Fibroblast of the conjunctiva (primary cell): ENCODE data around the gene SLC38A1.
"Not testable (repeated sequence)": the region's sequence is repeated elsewhere in the genome, so short reads cannot be mapped to it uniquely, and the experiment has no call there.

Source experiments
- DNase-seq: peaks from one replicate; pipeline ENCODE4 v3.0.0-alpha.2; 2010; ENCODE audit warnings: low read depth

Gene SLC38A1

DNA sequence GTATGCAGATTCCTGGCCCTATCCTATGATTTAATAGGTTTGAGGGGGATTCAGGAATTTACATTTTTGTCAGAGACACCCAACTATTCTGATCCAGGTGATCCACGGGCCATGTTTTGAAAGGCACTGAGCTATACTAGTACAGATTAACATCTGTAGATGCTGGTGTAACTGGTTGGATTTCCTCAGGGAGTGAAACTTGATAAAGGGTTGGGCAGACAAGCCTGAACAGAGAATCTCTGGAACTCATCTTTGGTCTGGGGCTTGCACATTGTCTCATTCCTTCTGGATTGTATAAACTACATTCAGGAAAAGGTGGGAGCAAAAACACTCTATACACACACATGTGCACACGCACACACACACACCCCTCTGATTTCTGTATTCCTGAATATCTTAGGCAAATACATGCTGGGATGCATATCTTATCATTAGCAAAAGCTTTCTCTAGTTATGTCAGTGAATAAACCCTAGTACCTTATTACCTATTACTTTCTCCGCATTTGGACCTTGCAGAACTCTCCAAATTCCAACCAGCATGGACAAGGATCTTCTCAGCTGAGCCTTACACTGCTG is 104.6 kb downstream of the SLC38A1 start:
- no peak for DNase-seq

DNA sequence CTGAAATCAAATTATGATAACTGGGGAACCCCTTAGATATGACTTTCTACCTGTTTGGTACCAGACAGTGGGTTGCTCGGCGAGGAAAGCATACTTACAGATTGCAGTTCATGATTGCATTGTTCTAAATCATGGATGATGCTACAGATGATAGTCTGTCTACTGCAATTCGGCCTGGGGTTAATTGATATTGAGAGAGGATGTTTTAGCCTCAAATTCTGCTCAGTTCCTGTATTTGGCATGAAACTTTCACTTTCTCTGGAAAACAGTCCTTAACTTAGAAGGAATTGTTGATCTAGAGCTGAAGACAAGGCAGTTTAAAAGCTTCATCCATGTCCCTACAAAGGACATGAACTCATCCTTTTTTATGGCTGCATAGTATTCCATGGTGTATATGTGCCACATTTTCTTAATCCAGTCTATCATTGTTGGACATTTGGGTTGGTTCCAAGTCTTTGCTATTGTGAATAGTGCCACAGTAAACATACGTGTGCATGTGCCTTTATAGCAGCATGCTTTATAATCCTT is 106.2 kb downstream of the SLC38A1 start:
- DNase-seq: not testable (repeated sequence)

DNA sequence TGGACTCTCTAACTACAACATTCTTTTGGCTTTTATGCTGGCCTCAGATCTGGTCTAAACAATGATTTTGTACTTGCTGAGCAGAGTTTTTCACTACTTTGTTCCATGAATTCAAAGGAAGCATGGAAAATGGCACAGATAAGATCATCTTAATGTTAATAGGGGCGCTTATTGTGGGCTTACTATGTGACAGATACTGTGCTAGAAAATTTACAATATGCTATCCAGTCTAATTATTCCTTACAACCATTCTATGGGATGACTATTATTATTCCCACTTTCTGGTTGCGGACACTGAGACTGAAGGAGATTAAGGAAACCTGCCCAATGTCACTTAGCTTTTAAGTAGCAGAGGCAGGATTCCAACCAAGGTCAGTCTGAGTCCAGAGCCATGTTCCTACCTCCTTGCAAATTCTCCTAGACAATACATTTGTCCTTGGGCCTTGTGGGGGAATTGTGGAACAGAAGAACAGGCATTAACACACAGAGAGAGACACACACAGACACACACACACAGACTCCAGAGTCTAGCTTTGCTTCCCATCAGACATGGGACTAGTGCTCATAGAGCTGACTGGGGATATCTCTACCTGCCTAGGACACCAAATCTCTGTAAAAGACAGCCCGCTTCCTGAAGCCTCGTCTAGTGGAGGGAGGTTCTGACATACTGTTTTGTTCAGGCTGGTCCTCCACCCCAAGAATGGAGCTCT is 107.7 kb downstream of the SLC38A1 start:
- no peak for DNase-seq

DNA sequence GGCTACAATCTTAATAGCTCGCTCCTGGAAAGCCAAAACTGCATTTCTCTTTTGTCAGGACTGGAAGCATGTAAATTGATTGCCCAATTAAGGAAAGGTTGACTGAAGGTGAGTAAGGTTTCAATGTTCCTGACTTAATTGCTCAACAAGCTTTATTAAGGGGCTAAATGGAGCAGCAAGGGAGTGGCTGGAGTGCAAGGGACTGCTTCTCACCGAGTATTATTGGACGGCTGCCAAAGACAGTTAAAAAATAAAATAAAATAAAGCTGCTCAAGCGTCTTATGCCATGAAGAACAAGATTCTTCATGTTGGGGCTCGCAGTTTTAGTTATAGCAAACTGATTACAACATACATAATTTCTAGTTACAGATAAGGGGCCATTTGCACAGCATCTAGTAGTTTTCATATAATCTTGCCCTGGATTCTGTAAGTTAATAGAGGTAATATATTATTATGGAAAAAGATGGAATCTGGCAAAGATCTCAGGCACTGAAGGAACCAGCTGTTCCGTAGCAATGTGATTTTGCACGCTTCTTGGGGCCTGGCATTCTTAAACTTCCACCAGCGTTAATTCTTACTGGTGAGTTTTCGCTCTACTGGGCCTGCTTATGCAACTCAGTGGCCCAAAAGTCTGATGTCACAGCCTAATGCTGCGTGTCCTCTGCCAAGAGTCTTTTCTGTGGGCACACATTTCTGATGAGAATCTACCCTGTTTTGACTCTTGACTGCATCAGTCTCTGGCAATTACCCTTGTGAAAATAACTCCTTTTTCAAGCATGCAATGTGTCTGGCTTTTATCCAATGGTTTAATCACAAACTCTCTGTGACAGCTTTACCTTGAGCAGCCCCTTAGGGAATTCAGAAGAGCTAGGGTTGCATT is 108.5 kb downstream of the SLC38A1 start:
- DNase-seq: peak; percentile 13

DNA sequence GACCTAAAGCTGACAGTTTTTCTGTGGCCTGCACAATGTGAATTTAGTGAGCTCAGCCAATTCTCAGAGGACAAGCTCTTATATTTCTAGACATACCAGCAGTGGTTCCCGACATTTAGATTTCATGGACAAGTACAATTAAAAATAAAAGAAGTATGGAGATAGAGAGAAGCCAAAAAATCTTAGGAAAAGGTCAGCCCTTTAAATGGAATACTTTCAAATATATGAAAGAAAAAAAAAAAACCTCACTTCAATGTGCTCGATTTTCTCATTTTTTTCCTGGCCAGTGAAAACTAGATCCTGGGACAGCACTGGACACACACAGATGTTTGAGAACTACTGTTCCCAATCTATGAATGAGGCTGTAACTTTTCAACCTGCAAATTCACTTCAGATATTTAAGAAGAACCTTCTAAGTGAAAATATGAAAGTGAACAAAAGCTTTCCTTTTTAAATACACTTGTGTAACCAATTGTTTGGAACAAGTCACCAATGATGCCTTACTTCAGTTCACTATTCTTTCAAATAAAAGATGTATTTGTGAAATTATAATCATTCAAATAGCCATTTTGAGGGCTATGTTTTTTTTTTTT is 109.4 kb downstream of the SLC38A1 start:
- no peak for DNase-seq

DNA sequence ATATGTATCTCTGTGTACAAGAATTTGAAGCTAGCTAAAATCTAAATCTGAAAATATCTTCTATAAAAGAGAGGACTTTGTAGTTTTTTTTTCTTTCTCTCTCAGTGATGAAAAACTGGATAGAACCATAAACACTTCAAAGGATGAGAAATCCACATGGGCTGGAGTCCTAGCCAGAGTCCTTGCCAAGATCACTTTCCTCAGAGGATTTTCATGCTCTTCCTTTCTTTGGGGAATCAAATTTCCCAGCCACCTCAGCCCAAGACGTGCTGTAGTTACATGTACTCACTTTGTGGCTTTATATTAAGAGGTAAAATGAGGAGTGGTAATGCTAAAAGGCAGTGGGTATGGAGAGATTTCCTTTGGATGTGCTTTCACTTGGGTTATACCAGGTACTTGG is 110.3 kb downstream of the SLC38A1 start:
- no peak for DNase-seq

DNA sequence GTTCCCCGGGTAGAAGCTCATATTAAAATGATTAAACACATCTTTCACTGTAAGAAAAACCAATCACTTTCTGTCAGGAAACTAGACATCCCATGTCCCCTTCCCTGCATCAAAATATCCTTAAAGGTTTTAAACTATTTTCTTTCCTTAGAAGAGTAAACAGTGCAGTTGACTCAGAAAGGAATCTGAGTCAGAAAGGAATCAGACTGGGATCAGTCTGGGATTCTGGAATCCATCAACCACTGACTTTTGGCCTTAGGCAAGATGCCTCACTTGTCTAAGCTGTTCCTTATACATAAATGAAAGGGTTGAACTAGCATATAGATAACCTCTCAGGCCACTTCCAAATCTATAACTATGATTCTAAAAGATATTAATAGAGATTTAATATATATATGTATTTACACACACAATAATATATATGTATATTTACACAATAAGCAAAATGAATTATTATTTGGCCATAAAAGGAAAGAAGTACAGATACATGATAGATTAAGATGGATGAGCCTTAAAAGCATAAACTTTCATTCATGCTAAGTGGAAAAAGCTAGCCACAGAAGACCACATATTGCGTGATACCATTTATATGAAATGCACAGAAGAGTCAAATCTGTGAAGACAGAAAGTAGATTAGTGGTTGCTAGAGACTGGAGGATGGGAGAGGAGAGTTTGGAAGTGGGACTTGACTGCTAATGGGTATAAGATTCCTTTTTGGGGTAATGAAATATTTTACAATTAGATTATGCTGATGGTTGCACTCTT is 114.4 kb downstream of the SLC38A1 start:
- no peak for DNase-seq

DNA sequence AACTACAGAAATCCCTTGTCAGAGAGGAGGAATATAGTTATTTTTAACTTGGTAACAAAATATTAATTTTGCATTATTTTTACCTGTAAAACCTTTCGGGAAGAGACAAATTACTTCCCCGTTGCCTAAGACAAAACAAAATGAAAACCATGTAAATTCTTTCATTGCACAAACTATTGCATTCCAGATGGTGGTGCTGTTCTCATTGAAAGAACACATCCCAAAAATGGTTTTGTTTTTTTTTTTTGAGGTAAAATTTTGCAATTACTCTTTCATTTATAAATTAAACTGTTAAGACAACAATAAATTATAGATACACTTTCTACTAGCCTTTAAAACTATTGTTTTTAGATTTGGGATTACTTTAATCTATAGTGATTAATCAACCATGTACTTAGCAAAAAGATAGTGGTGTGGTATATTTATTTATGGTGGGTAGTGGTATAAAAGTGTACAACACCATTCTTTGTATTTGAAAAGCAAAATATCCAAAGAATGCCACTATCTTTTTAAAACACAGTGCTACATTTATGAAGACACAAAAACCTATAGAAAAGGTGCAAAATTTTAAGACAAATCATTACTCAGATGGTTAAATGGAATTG is 115.5 kb downstream of the SLC38A1 start:
- peak; percentile 10 for DNase-seq

DNA sequence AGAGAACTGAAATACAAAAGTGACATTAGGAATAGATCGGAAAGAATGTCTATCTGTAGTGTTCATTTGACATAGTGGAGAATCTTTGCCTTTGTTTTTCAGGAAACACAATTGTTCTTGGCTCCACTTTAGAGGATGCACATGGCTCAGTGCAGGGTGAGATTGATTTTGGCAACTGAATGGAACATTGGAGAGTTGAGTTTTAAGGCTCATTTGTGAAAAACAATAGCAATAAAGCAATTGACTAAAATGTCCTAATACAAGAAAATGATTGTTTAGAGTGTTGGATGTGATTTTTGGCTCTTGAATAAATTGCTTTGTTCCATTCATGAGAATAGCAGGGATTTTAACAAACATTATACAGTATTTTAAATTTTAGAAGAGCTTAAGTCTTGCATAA is 116.4 kb downstream of the SLC38A1 start:
- no peak for DNase-seq

DNA sequence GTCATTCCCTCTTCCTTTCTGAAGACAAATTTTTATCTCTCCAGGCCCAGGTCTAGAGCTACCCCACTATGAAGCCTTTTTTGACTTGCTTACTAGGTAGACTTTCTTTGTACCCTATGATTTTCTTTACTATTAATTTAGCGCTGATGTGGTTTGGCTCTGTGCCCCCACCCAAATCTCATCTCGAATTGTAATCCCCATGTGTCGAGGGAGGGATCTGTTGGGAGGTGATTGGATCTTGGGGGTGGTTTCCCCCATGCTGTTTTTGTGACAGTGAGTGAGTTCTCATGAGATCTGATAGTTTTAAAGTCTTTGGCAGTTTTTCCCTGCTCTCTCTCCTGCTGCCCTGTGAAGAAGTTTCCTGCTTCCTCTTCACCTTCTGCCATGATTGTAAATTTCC is 118.1 kb downstream of the SLC38A1 start:
- no peak for DNase-seq

DNA sequence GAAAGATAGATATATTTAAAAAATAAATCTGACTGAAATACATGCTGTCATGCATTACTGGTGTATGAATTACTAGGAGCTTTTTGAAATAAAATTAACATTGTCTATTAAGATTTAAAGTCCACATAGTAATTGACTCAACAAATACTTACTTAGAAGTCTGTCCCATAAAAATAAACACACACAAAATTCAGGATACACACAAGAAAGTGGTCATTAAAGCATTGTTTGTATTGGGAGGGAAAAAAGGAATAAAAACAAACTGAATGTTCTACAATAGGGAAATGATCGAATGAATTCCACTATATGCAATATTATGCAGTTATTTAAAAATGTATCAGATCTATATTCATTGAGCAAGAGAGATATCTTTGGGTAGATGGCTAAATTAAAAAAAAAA is 118.9 kb downstream of the SLC38A1 start:
- DNase-seq: no peak

DNA sequence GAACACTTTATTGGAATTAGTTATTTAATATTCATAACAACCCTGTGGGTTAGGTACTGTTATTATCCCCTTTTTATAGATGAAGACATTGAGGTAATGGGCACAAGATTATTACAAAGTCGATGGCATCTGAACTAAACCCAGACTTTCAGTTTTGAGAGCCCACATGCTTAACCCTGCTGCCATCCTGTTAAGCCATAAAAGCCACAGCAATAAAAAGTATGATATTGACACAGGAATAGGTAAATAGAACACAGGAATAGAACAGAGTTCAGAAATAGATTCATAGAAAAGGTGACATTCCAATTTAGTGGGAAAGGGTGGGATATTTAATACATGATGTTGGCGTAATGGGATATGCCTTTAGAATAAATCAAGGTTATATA is 119.8 kb downstream of the SLC38A1 start:
- no peak for DNase-seq

DNA sequence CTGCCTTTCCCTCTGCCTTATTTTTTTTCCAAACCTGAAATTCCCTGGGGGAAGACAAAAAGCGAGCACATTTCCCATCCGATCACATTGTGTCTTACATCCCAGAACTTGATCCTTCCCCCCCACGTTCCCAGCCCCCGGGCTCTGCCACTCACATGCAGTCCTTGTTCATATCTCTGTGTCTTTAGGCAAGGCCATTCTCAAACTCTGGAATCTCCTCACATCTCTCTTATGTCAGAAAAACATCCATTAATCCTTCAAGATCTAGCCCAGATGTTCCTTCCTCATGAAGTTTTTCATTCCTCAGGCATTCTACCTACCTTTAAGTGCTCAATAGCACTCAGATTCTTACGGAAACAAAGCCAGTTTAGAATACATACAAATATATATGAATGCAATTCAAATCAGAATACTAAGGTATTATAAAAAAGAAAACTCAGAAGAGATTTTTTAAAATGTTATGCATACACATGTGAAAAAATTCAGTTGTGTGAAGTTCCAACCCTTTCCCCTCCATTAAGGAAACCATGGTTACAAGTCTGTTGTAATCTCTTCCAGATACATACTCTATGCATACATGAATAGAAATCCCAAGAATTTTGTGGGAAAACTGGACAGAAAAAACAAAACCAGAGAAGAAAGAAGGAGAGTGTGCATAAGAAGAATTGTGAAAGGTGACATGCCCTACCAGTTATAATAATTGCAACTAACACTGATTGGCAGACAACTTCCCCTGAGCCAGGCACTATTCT is 120.3 kb downstream of the SLC38A1 start:
- DNase-seq: no peak

DNA sequence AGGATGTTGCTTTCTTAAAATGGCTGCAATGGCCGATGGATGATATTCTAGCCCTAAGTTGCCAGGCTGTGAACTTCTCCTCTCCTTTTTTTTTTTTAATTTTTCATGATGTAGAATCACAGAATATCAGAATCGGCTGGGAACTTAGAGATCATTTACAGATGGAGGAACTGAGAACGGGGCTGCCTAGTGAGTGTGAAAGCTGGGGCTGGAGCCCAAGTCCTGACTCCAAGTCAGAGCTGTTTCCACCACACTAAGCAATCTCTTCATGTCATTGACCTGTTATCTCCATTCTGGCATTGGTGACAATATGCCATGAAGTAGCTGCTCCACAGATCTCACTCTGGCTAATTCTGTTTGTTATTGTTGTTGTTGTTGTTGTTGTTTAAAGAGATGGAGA is 121.7 kb downstream of the SLC38A1 start:
- DNase-seq: no peak

DNA sequence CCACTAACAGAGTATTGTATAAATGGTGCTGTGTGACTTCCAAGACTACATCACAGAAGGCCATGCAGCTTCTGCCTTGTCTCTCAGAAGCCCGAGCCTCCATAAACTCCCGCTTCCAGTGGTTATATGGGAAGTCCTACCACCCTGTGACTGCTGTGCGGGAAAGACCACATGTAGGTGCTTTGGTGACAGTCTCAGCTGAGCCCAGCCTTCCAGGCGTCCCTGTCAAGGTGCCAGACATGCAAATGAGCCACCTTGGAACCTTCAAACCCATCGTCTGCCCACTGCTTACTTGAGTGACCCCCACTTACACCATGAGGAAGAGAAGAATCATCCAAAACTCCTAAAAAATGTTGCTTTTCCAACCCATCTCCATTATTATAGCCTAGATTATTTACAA is 123.0 kb downstream of the SLC38A1 start:
- DNase-seq: no peak

DNA sequence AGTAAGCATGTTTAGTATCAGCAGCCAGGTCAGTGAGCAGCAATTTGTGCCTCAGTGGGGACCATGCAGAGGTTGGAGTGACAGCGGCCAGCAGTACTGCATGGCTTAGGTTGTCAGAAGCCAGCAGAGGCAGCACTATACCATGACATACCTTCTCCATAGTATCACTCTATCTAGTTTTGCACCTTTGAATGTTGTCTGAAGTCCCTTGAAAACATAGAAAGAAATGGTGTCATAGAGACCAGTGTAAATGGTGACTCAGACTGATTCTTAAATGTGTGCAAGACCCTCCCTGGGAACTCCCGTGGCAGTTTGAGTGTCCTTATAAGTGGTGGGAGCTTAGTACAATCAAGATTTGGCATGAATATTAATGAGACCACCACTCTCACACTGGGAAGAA is 124.4 kb downstream of the SLC38A1 start:
- DNase-seq: no peak

DNA sequence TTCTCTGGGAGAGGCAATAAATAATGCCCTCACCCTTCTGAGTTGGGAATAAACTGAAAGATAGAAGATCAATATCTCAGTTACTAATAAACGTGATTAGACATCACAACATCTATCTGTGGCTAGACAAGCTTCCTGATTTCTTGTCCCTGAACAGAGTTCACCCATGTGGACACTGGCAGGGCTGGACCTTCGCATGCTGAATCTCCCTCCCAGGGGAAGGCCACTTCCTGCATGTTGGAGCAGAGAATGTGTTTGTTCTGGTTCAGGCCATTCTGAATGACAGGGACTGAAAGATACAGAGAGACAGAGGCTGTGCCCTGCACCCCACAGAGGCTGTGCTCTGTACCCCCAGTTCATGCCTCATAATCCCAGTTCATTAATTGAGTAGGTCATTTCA is 132.6 kb downstream of the SLC38A1 start:
- no peak for DNase-seq

DNA sequence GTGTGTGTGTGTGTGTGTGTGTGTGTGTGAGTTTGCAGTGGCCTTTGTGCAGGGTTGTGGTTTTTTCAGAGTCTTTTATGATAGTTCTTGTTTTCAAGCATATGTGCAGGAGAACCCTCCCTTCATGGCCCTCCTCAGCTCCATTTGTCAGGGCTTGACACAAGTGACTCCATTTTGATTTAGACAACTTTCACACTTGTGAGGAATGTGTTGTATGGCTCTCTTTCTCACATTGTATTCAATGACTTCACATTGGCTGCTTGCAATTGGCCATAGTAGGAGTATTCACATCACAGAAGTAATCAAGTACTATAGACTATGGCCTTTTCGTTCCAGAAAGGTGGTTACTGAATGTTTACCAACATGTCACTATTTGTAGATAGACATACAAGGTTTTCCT is 133.1 kb downstream of the SLC38A1 start:
- no peak for DNase-seq

DNA sequence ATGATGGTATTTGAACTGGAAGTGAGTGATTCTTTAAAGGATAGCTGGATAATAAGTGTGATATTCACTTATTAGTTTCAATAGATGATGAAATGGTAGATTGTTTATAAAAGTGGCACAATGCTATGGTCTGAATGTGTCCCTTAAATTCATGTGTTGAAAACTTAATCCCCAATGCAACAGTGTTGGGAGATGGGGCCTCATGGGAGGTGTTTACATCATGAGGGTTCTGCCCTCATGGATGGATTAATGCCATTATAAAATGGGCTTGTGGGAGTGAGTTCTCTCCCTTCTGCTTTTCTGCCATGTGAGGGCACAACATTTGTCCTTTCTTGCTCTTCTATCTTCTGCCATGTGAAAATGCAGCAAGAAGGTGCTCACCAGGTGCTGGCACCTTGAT is 134.0 kb downstream of the SLC38A1 start:
- no peak for DNase-seq

DNA sequence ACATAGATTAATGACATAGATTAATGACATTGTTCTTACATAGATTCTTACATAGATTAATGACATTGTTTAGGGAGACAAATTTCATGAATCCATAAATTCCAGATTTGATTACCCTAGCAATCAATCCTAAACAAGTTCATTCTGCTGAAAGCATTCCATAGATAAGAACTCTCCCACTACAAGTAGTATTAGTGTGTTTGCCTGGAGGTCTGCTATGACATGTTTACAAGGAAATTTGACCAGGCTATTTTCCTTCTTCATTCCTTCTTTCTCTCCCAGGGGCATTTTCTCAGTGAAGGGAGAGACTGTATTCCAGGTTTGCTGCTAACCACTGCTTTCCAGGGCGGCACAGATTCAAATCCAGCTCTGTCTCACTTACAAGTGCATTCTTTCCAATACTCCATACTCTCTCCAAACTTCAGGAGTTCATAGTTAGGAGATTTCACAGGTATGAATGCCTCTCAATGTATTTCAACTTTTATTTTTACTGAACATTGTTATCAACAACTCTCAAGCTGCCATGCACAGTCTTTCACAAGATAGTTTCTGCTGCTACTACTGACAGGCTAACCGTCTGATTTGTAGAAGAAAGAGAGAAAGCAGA is 134.5 kb downstream of the SLC38A1 start:
- no peak for DNase-seq
